Measurements from ENCODE around the gene GADD45GIP1.
"Not testable (repeated sequence)": the region's sequence is repeated elsewhere in the genome, so short reads cannot be mapped to it uniquely, and the experiment has no call there.

The GADD45GIP1 gene

DNA sequence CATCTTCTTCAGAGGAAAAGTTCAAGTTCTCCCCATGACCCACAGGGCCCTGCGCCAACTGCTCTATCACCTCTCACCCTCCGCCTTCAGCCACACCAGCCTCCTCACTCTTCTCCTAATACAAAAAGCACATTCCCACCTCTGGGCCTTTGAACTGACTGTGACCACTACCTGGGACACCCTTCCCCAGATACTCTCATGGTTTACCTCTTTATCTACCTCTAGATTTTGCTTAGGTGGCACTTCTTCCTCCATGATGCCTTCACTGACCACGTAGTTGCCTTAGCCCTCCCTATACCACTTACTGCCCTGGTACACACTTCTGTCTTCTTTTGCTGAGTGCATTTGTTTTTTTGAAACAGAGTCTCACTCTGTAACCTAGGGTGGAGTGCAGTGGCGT, 34.1 kb downstream of the GADD45GIP1 start:
- DNase-seq (ENCODE audit: low read depth), result no peak
- TF ChIP-seq, protein P1, sequence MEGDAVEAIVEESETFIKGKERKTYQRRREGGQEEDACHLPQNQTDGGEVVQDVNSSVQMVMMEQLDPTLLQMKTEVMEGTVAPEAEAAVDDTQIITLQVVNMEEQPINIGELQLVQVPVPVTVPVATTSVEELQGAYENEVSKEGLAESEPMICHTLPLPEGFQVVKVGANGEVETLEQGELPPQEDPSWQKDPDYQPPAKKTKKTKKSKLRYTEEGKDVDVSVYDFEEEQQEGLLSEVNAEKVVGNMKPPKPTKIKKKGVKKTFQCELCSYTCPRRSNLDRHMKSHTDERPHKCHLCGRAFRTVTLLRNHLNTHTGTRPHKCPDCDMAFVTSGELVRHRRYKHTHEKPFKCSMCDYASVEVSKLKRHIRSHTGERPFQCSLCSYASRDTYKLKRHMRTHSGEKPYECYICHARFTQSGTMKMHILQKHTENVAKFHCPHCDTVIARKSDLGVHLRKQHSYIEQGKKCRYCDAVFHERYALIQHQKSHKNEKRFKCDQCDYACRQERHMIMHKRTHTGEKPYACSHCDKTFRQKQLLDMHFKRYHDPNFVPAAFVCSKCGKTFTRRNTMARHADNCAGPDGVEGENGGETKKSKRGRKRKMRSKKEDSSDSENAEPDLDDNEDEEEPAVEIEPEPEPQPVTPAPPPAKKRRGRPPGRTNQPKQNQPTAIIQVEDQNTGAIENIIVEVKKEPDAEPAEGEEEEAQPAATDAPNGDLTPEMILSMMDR (IDR thresholded peaks at IDR 0.05; ENCODE audit: low read depth, low read length, missing control alignments), result no peak
- in situ Hi-C loops (cut with HindIII; ENCODE audit: low sequenced_read_pairs), result no loop called here
- H3K4me3 ChIP-seq (ENCODE audit: low read depth, low read length), result no peak overlapping the region

DNA sequence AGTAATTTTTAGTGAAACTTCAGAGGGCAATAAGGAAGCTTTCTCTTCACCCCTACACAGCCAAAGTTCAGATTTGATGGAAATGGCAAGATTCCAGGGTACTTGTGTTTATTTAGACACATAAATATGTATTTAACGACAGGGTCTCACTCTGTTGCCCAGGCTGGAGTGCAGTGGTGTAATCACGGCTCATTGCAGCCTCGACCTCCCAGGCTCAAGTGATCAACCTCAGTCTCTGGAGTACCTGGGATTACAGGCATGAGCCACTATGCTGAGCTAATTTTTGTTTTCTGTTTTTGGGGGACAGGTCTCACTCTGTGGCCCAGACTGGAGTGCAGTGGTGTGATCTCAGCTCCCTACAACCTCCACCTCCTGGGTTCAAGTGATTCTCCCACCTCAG, 36.0 kb downstream of the GADD45GIP1 start:
- no peak for DNase-seq (ENCODE audit: low read depth)

DNA sequence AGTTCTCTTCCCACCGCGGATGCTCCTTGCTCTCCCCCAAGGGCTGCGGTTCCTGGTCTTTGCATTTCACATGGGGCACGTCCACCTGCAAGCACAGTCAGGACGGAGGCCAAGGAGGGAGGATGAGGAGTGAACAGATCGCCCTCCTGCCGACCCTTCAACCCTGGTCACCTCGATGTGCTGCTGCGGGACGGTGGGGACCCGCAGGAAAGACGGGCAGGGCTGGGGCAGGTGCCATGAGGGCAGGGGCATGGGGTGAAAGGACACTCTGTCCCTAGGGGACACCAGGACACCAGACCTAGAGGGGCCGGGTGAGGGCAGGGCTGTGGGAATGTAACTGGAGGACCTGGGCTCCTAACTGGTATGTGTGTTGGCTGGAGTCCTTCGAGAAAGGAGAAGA, 38.8 kb downstream of the GADD45GIP1 start:
- no peak for DNase-seq (ENCODE audit: low read depth)
- in situ Hi-C loops (cut with HindIII; ENCODE audit: low sequenced_read_pairs), result no loop called here
- TF ChIP-seq, protein P1 (IDR thresholded peaks at IDR 0.05; ENCODE audit: low read depth, low read length, missing control alignments), result no peak
- H3K4me3 ChIP-seq (ENCODE audit: low read depth, low read length), result no peak overlapping the region

More for the DNA sequence above, 36.0 kb downstream of the GADD45GIP1 start:
- TF ChIP-seq, protein P1 (IDR thresholded peaks at IDR 0.05; ENCODE audit: low read depth, low read length, missing control alignments), result no peak
- no peak overlapping the region for H3K4me3 ChIP-seq (ENCODE audit: low read depth, low read length)
- in situ Hi-C loops (cut with HindIII; ENCODE audit: low sequenced_read_pairs), result no loop called here

DNA sequence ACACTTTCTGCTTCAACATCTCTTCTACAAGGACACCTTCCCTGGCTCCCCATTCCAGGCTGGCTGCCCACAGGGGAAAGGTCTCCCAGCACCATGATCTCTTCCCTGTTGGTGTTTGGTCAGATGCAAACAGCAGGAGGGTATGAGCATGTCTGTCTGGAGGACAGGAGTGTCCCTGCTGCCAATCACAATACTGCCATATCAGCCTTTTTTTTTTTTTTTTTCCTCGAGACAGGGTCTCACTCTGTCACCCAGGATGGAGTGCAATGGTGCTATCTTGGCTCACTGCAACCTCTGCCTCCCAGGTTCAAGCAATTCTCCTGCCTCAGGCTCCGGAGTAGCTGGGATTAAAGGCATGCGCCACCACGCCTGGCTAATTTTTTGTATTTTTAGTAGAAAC, 41.2 kb downstream of the GADD45GIP1 start:
- H3K4me3 ChIP-seq (ENCODE audit: low read depth, low read length); in situ Hi-C loops (cut with HindIII; ENCODE audit: low sequenced_read_pairs); DNase-seq (ENCODE audit: low read depth): not testable (repeated sequence)

DNA sequence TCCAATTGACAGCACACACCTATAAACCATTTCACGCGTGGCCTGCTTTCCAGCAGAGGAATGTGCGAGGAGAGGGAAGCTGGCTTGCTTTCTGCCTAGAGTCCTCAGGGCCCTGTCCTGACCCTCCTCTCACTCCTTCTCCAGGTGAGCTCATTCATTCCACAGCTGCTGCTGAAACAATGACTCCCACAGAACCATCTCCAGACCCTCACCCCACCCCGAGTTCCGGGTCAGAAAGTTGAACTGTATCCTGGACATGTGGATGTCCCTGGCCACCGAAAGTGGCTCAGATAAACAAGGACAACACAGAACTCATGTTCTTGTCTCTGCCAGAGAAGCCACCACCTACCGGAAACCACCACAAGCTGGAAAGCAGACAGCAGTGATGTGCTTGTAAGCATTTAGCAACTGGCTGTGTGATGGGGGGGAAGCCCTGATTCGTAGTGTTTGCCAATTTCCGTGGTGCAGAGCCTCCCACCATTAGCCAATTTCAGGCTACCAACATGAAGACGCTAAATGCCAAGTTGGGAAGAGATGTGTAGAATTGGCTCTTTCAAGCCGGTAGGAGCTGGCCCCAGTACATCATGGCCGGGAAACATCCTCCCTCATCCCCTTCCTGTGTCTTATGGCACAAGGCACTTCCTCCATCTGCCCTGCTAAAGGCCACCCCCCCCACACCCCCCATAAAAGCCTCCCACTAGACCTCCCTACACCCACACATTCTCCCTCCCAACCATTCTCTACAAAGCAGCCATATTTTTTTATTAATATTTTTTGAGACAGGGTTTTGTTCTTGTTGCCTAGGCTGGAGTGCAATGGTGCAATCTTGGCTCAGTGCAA, 43.0 kb downstream of the GADD45GIP1 start:
- H3K4me3 ChIP-seq (ENCODE audit: low read depth, low read length), result no peak overlapping the region
- DNase-seq (ENCODE audit: low read depth), result no peak
- in situ Hi-C loops (cut with HindIII; ENCODE audit: low sequenced_read_pairs), result no loop called here
- TF ChIP-seq, protein P1 (IDR thresholded peaks at IDR 0.05; ENCODE audit: low read depth, low read length, missing control alignments), result no peak

DNA sequence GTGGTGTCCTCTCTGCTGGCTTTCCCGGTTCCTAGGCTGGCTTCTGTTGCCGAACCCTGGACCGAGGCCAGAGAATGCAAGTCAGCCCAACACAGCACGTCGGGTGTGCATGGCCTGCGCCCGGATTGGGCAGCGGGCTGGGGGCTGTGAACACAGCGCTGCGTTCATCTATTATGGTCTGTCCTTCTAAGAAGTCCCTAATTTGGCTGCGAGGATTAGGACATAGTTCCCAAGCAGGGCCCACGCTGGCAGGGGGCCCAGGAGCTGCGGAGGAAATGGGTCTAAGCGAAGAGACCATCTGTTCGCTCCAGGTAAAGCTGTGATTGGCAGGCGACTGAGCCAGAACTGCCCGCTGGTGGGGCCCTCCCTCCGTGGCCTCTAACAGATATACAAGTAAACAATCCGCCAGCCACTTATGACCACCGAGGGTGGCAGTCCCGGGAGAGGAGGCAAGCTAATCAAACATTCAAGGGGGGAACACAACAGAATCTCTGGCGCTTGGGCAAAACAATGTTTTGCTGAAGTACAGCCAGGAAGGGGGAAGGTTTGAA, 43.9 kb downstream of the GADD45GIP1 start:
- peak; percentile 32 for DNase-seq (ENCODE audit: low read depth)
- H3K4me3 ChIP-seq (ENCODE audit: low read depth, low read length), result no peak overlapping the region
- TF ChIP-seq, protein P1 (IDR thresholded peaks at IDR 0.05; ENCODE audit: low read depth, low read length, missing control alignments), result no peak
- in situ Hi-C loops (cut with HindIII; ENCODE audit: low sequenced_read_pairs), result no loop called here

DNA sequence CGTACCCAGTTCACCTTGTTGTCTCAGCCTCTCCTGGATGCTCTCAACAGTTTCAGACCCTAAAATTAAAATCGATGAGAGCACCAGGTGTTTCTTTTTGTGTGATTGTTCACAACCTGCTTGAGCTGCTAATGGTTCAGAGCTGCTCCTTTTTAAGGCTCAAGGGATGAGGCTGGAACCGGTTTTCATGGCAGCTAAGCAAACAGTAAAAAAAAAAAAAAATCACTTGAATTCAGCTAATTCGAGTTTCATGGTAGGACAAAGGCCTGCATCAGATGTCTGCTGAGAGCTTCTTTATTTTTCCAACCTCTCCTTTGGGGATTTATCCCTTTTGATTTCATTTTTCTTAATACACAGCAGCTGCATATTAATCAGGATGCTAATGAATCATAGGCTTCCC, 44.5 kb downstream of the GADD45GIP1 start:
- TF ChIP-seq, protein P1 (IDR thresholded peaks at IDR 0.05; ENCODE audit: low read depth, low read length, missing control alignments), result no peak
- no peak overlapping the region for H3K4me3 ChIP-seq (ENCODE audit: low read depth, low read length)
- in situ Hi-C loops (cut with HindIII; ENCODE audit: low sequenced_read_pairs), result no loop called here
- no peak for DNase-seq (ENCODE audit: low read depth)

All from astrocyte of the cerebellum (primary cell).